ENCODE results near the gene OCA2. TPM values are rescaled to one million over a fixed set of nuclear protein-coding genes. Genes with fewer than 3 reads are reported as not detected.

The OCA2 gene
- polyA plus RNA-seq, 3 donors = not detected

GRCh38 chr15:28017423-28017924 lies 81.6 kb downstream of the OCA2 start:
- H3K9me3 Mint-ChIP-seq = peaks cover 0 to 9% (median 0%) of the 10 kb centered on the region in 7 donors
- no peaks in the 10 kb centered on the region for H3K27me3 ChIP-seq (ENCODE audit: control insufficient read depth in 2 of 2, insufficient read depth in 2 of 2, low read length in 2 of 2)
- no peak overlapping the region for H3K4me3 ChIP-seq (replicated peaks in 1 of 3; ENCODE audit: low read depth in 2 of 3, low read length in 3 of 3)
- no peaks in the 10 kb centered on the region for H3K9me3 ChIP-seq (replicated peaks in 1 of 2; ENCODE audit: control insufficient read depth in 1 of 2, insufficient read depth in 1 of 2, low read length in 2 of 2)
- H3K4me2 ChIP-seq (replicated peaks; ENCODE audit: extremely low read depth, low read length, poor library complexity, severe bottlenecking) = no peak overlapping the region
- no peak overlapping the region for H3K4me3 Mint-ChIP-seq
- H3K36me3 Mint-ChIP-seq = no peaks in the 10 kb centered on the region
- no peak for DNase-seq
- H2AFZ ChIP-seq (ENCODE audit: insufficient read depth, low read depth, low read length, poor library complexity, severe bottlenecking) = no peak overlapping the region
- H3K27me3 Mint-ChIP-seq (ENCODE audit: low read depth in 3 of 3) = peaks cover 0 to 6% (median 2%) of the 10 kb centered on the region in 3 donors
- no peak overlapping the region for H3K9ac ChIP-seq (ENCODE audit: insufficient read depth, low read length, poor library complexity, severe bottlenecking)
- H3K27ac ChIP-seq (ENCODE audit: low read depth in 1 of 2, low read length in 2 of 2) = no peak overlapping the region
- intact Hi-C loops (cut with micrococcal nuclease) = no loop called here
- peak overlapping the region in 1 of 7 donors; percentile 55 for H3K27ac Mint-ChIP-seq
- no peaks in the 10 kb centered on the region for H3K4me1 ChIP-seq (ENCODE audit: control insufficient read depth in 1 of 2, insufficient read depth in 2 of 2, low read length in 2 of 2)
- H3K36me3 ChIP-seq (replicated peaks in 1 of 2; ENCODE audit: control insufficient read depth in 1 of 2, insufficient read depth in 2 of 2, low read length in 2 of 2) = no peaks in the 10 kb centered on the region
- H3K4me1 Mint-ChIP-seq = no peaks in the 10 kb centered on the region
- no peak for TF ChIP-seq CTCF (IDR thresholded peaks at IDR 0.05)
- no peaks in the 10 kb centered on the region for H3K79me2 ChIP-seq (ENCODE audit: insufficient read depth, low read length)
- H4K20me1 ChIP-seq (ENCODE audit: insufficient read depth, low read length) = no peaks in the 10 kb centered on the region
- 92% methylated on average over 10 of the region's 10 CpGs for WGBS (ENCODE audit: insufficient coverage)

- no peaks in the 10 kb centered on the region for H4K20me1 ChIP-seq (ENCODE audit: insufficient read depth, low read length)
- H3K4me2 ChIP-seq (replicated peaks; ENCODE audit: extremely low read depth, low read length, poor library complexity, severe bottlenecking) = no peak overlapping the region
- H3K9me3 ChIP-seq (replicated peaks in 1 of 2; ENCODE audit: control insufficient read depth in 1 of 2, insufficient read depth in 1 of 2, low read length in 2 of 2) = no peaks in the 10 kb centered on the region
- Mint-ChIP-seq H3K27me3 (ENCODE audit: low read depth in 3 of 3) (peaks cover 0 to 6% (median 0%) of the 10 kb centered on the region in 3 donors), H3K9me3 (peaks cover 0 to 9% (median 0%) of the 10 kb centered on the region in 7 donors), H3K4me3 (no peak overlapping the region), H3K36me3 (no peaks in the 10 kb centered on the region), H3K27ac (no peak overlapping the region), H3K4me1 (no peaks in the 10 kb centered on the region)
- intact Hi-C loops (cut with micrococcal nuclease) = no loop called here
- no peak overlapping the region for H2AFZ ChIP-seq (ENCODE audit: insufficient read depth, low read depth, low read length, poor library complexity, severe bottlenecking)
- H3K79me2 ChIP-seq (ENCODE audit: insufficient read depth, low read length) = no peaks in the 10 kb centered on the region
- WGBS (ENCODE audit: insufficient coverage) = 92% methylated on average over 7 of the region's 10 CpGs
- no peak overlapping the region for H3K9ac ChIP-seq (ENCODE audit: insufficient read depth, low read length, poor library complexity, severe bottlenecking)
- H3K27me3 ChIP-seq (ENCODE audit: control insufficient read depth in 2 of 2, insufficient read depth in 2 of 2, low read length in 2 of 2) = no peaks in the 10 kb centered on the region
- no peak overlapping the region for H3K27ac ChIP-seq (ENCODE audit: low read depth in 1 of 2, low read length in 2 of 2)
- H3K36me3 ChIP-seq (replicated peaks in 1 of 2; ENCODE audit: control insufficient read depth in 1 of 2, insufficient read depth in 2 of 2, low read length in 2 of 2) = no peaks in the 10 kb centered on the region
- no peak overlapping the region for H3K4me3 ChIP-seq (replicated peaks in 1 of 3; ENCODE audit: low read depth in 2 of 3, low read length in 3 of 3)
- no peaks in the 10 kb centered on the region for H3K4me1 ChIP-seq (ENCODE audit: control insufficient read depth in 1 of 2, insufficient read depth in 2 of 2, low read length in 2 of 2)
- DNase-seq = no peak
- TF ChIP-seq CTCF (IDR thresholded peaks at IDR 0.05) = no peak
Observed at GRCh38 chr15:28015855-28016254, 83.3 kb downstream of the OCA2 start.
